CD4-positive, alpha-beta T cell treated with Interleukin-4 for 4 hours (primary cell): Measurements from ENCODE around the gene CD70.
A peak's percentile ranks its signal among the peaks of the same experiment; 100 is the strongest.
"Not testable (repeated sequence)": the region's sequence is repeated elsewhere in the genome, so short reads cannot be mapped to it uniquely, and the experiment has no call there.

Experiments used
- DNase-seq: peaks from one replicate; pipeline ENCODE4 v3.0.0-alpha.2; 2020

Gene CD70

GRCh38 chr19:6568816-6569215 is 22.1 kb downstream of the CD70 start:
- DNase-seq = no peak

DNA sequence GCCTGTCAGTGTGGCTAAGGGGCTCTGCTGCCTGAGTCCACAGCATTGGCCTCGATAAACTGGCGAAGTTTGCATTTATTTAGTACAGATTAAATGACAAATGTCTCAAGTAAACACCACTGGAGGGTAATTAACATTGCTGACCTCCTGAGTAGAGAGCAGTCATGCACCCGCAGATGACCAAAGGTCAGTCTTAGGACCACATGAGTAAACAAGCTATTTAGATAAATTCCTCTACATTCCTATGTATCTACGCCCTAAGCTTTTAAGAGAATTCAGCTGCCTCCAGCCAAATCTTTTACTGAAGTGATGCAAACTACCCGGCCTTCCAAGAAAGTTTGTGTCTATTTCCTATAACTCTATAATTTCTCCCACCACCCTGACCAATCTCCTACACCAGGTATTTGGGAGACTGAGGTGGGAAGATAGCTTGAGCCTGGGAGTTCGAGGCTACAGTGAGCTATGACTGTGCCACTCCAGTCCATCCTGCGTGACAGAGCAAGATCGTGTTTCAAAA is 22.9 kb downstream of the CD70 start:
- DNase-seq = no peak

GRCh38 chr19:6566727-6567126 is 24.2 kb downstream of the CD70 start:
- not testable (repeated sequence) for DNase-seq

- no peak for DNase-seq
Observed at GRCh38 chr19:6564393-6564792, 26.6 kb downstream of the CD70 start.

DNA sequence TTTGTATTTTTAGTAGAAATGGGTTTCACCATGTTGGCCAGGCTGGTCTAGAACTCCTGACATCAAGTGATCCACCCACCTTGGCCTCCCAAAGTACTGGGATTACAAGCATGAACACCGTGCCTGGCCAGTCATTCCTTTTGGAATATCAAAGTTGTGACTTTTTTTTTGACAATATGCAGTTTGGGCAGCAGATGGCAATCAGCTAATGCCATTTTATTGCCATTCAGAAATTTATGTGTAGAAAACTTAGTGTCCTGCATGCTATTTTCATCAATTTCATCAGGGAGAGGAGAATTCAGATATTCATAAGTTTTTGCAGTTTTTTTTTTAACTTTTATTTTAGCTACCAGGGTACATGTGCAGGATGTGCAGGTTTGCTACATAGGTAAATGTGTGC is 28.5 kb downstream of the CD70 start:
- not testable (repeated sequence) for DNase-seq

- no peak for DNase-seq
Observed at GRCh38 chr19:6556480-6557195, 34.3 kb downstream of the CD70 start.

DNA sequence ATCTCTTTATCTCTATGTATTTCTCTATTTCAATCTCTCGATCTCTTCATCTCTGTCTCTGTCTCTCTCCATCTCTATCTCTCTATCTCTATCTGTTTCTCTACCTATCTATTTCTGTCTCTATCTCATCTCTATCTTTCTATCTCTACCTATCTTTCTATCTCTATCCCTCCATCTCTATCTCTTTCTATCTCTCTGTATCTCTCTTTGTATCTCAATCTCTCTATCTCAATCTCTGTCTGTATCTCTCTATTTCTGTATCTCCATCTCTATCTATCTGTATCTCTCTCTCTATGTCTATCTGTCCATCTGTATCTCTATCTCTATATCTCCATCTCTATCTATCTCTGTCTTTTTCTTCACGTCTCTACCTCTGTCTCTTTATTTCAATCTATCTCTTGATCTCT is 34.9 kb downstream of the CD70 start:
- no peak for DNase-seq

- DNase-seq = peak; percentile 55
Observed at GRCh38 chr19:6551607-6552450, 39.1 kb downstream of the CD70 start.

DNA sequence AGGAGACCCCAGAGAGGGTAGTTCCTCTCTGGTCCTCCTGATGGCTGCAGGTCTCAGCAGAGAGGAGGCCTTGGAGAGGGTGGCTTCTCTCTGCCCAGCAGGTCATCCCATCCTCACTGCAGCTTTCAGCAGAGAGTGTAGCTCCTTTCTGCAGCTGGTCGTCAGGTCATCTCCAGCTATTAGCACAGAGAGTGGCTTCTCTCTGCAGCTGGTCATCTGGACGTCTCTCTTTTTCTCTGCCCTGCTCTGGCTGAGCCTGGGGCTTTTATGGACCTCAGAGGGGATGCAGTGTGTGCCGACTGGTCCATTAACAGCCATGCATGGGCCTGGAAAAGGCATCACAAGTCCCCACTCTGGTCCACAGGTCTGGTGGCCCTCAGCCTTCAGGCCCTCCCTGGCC is 39.9 kb downstream of the CD70 start:
- no peak for DNase-seq

GRCh38 chr19:6550679-6551078 is 40.3 kb downstream of the CD70 start:
- not testable (repeated sequence) for DNase-seq

GRCh38 chr19:6543866-6544347 is 47.0 kb downstream of the CD70 start:
- no peak for DNase-seq

DNA sequence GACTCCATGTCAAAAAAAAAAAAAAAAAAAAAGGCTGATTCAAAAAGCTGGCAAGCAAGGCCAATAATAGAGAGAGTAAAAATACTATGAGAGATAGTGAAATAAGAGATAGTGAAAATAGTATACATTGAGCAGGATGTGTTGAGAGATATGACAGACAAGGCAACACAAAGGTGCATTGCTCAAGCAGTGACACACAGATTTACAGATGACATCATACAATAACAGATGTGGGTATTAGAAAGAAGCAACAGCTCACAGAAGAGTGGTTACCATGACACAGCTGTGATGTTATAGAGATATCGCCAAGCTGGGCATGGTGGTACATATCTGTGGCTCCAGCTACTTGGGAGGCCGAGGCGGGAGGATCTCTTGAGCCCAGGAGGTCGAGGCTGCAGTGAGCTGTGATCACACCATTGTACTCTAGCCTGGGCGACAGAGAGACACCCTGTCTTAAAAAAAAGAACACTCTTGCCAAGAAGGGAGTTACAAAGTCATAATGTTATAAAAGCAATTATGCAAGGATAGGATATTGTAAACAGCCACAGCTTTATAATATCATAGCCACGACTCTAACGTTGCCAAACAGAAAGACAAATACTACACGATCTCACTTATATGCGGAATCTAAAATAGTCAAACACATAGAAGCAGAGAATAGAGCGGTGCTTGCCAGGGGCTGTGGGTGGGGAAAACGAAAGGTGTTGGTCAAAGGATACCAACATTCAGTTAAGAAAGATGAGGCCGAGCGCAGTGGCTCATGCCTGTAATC is 49.8 kb downstream of the CD70 start:
- no peak for DNase-seq

DNA sequence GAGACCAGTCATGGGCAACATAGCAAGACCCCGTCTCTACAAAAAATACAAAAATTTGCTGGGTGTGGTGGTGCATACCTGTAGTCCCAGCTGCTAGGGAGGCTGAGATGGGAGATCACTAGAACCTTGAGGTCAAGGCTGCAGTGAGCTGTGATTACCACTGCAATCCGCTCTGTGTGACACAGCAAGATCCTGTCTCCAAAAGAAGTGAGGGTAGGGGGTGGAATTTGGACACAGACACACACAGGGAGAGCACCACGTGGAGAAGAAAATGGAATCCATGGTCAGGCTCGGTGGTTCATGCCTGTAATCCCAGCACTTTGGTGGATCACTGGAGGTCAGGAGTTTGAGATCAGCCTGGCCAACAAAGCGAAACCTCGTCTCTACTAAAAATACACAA is 51.4 kb downstream of the CD70 start:
- DNase-seq = no peak
